Measurements from ENCODE around the gene CD40. TPM values are rescaled to one million over a fixed set of nuclear protein-coding genes. Genes with fewer than 3 reads are reported as not detected.

CD40 gene
- total RNA-seq (ENCODE audit: low replicate concordance), result 0.45 and 1.5 TPM in 2 replicates

- TF ChIP-seq, protein P1, sequence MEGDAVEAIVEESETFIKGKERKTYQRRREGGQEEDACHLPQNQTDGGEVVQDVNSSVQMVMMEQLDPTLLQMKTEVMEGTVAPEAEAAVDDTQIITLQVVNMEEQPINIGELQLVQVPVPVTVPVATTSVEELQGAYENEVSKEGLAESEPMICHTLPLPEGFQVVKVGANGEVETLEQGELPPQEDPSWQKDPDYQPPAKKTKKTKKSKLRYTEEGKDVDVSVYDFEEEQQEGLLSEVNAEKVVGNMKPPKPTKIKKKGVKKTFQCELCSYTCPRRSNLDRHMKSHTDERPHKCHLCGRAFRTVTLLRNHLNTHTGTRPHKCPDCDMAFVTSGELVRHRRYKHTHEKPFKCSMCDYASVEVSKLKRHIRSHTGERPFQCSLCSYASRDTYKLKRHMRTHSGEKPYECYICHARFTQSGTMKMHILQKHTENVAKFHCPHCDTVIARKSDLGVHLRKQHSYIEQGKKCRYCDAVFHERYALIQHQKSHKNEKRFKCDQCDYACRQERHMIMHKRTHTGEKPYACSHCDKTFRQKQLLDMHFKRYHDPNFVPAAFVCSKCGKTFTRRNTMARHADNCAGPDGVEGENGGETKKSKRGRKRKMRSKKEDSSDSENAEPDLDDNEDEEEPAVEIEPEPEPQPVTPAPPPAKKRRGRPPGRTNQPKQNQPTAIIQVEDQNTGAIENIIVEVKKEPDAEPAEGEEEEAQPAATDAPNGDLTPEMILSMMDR (IDR thresholded peaks at IDR 0.05; ENCODE audit: insufficient read depth, low read length), result no peak
Measured at GRCh38 chr20:46117704-46118467, at the start of gene CD40. TSS of gene CD40 (plus strand) at chr20:46118314. CDS start at chr20:46118344, 30 bp downstream.

GRCh38 chr20:46070215-46070900 is 47.8 kb upstream of the CD40 start:
- no peak overlapping the region for H3K4me3 ChIP-seq (ENCODE audit: low read depth, low read length)
- peak; percentile 85 for DNase-seq (ENCODE audit: low read depth)
- TF ChIP-seq, protein P1 (IDR thresholded peaks at IDR 0.05; ENCODE audit: insufficient read depth, low read length), result no peak

More at GRCh38 chr20:46117704-46118467, at the start of gene CD40:
- DNase-seq (ENCODE audit: low read depth), result peak; percentile 52
- peak within 1 kb of the TSS; percentile 57 for H3K4me3 ChIP-seq (ENCODE audit: low read depth, low read length)

- no peak for DNase-seq (ENCODE audit: low read depth)
Measured at GRCh38 chr20:46071573-46071972, 46.5 kb upstream of the CD40 start.

GRCh38 chr20:46073024-46073423 is 45.1 kb upstream of the CD40 start:
- no peak overlapping the region for H3K4me3 ChIP-seq (ENCODE audit: low read depth, low read length)
- DNase-seq (ENCODE audit: low read depth), result no peak
- TF ChIP-seq, protein P1 (IDR thresholded peaks at IDR 0.05; ENCODE audit: insufficient read depth, low read length), result no peak

More at GRCh38 chr20:46071573-46071972, 46.5 kb upstream of the CD40 start:
- no peak overlapping the region for H3K4me3 ChIP-seq (ENCODE audit: low read depth, low read length)
- TF ChIP-seq, protein P1 (IDR thresholded peaks at IDR 0.05; ENCODE audit: insufficient read depth, low read length), result no peak

DNA sequence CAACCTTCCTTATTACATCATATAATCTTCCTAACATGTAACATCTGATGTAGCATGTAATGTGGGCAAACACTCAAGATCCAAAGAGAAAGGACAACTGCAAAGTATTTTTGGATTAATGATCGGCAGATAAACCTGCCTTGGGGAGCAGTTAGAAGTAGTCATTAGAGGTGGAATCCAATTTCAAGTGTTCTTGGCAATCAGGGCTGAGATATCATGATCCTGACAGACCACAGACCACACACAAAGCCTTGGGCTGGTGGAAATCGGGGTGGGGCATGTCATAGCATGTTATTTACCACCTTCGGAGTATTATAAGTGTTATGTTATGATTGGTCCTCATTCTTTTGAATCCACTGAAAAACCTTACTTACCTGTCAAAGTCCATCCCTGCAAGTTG is 44.7 kb upstream of the CD40 start:
- DNase-seq (ENCODE audit: low read depth), result peak; percentile 28
- TF ChIP-seq, protein P1 (IDR thresholded peaks at IDR 0.05; ENCODE audit: insufficient read depth, low read length), result no peak
- no peak overlapping the region for H3K4me3 ChIP-seq (ENCODE audit: low read depth, low read length)

DNA sequence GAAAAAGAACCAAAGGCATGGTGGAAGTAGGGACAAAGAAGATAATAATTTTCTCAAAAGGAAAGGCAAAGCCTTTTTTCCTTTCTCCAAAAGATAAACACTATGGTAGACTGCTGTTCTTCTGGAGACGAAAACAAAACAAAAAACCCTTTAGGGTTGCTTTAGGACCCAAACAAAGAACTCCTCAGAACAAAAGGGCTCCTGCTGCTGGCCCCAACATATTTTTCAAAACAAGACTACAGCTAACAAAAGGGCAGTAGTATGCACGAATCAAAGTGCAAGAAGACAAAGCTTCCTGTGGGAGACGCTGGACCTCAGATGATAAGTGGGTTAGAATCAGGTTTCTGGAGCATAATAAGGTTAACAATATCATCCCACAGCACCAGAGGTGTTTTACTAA is 44.1 kb upstream of the CD40 start:
- H3K4me3 ChIP-seq (ENCODE audit: low read depth, low read length), result no peak overlapping the region
- DNase-seq (ENCODE audit: low read depth), result no peak
- TF ChIP-seq, protein P1 (IDR thresholded peaks at IDR 0.05; ENCODE audit: insufficient read depth, low read length), result no peak
